ENCODE measurements around the gene EIF1B.

The EIF1B gene

GRCh38 chr3:40350529-40350928 lies 41.0 kb downstream of the EIF1B start:
- H3K4me3 Mint-ChIP-seq: no peak overlapping the region
- H3K27me3 Mint-ChIP-seq (ENCODE audit: low read depth): peaks cover 6% of the 10 kb centered on the region
- H3K4me1 Mint-ChIP-seq (ENCODE audit: low read depth): no peaks in the 10 kb centered on the region
- no peak overlapping the region for H3K27ac Mint-ChIP-seq
- peaks cover 7% of the 10 kb centered on the region for H3K9me3 Mint-ChIP-seq
- H3K36me3 Mint-ChIP-seq (ENCODE audit: low read depth): no peaks in the 10 kb centered on the region

- H3K27ac Mint-ChIP-seq: no peak overlapping the region
- H3K36me3 Mint-ChIP-seq (ENCODE audit: low read depth): no peaks in the 10 kb centered on the region
- peaks cover 6% of the 10 kb centered on the region for H3K27me3 Mint-ChIP-seq (ENCODE audit: low read depth)
- no peaks in the 10 kb centered on the region for H3K4me1 Mint-ChIP-seq (ENCODE audit: low read depth)
- H3K9me3 Mint-ChIP-seq: peaks cover 7% of the 10 kb centered on the region
- H3K4me3 Mint-ChIP-seq: no peak overlapping the region
Observed at GRCh38 chr3:40355410-40355809, 45.9 kb downstream of the EIF1B start.

- H3K9me3 Mint-ChIP-seq: no peaks in the 10 kb centered on the region
- H3K27me3 Mint-ChIP-seq (ENCODE audit: low read depth): peaks cover 4% of the 10 kb centered on the region
- no peak overlapping the region for H3K27ac Mint-ChIP-seq
- H3K4me3 Mint-ChIP-seq: no peak overlapping the region
- no peaks in the 10 kb centered on the region for H3K4me1 Mint-ChIP-seq (ENCODE audit: low read depth)
- no peaks in the 10 kb centered on the region for H3K36me3 Mint-ChIP-seq (ENCODE audit: low read depth)
Observed at GRCh38 chr3:40358454-40358853, 48.9 kb downstream of the EIF1B start.
